Stimulated activated CD8-positive, alpha-beta memory T cell treated with anti-CD3 and anti-CD28 coated beads, Interleukin-12 subunit alpha, Interleukin-12 subunit beta, amount 100 ng/mL, for 4 hours (primary cell): Measurements from ENCODE around the gene DKKL1.

ENCODE experiments used
- DNase-seq: peaks from one replicate; pipeline ENCODE4 v3.0.0-alpha.2; 2020; ENCODE audit warnings: low read depth

Gene DKKL1

DNA sequence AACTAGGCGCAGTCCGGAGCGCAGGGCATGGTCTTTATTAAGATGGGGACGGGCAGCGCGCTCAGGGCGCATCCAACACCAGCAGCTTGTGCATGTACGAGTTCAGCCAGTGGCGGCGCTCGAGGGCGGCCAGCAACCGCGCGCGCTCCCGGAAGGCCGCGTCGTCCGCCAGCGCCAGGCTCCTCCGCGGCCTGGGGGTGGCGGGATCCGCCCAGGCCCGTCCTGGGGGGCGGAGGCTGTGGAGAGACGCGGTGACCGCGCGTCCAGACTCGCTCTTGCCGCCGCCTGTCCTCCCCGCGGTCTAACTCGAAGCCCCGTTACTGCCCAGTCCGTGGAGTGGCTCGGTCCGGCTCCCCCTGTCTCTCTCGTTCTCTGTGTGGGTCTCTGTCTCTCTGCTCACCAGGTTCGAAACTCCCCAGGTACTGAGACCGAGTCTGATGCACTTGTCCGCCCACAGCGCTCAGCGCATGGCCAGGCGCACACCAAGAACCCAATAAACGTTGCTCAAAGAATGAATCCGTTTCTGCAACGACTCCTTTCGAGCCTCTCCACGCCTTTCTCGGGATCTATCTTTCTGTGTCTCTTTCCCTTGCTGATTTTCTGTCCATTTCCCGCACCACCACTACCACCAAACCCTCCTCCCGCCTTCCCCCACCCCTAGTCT is 58.9 kb downstream of the DKKL1 start:
- DNase-seq = no peak

GRCh38 chr19:49423071-49423984 is 59.7 kb downstream of the DKKL1 start, which contains the start of gene PTH2:
TSS of gene PTH2 (minus strand) at chr19:49423441. CDS start at chr19:49423339, 102 bp downstream.
- no peak for DNase-seq

DNA sequence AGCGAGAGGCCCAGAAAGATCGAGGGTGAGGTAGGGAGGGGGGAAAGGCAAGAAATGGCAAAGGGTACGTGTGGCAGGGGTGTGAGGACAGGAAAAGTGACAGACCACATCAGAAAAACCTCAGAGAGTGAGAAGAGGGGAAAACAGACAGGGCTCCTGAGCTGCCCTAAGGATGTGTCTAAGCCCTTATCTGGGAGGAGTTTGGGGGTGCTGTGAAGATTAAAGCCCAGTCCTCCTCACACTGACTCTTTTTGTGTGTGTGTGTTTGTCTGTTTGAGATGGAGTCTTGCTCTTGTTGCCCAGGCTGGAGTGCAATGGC is 60.3 kb downstream of the DKKL1 start:
- DNase-seq = no peak
